NT2/D1 (cell line): Measurements from ENCODE around the gene TGM5.
"Not testable (repeated sequence)": the region's sequence is repeated elsewhere in the genome, so short reads cannot be mapped to it uniquely, and the experiment has no call there.

Source experiments
- DNase-seq: peaks from one replicate; pipeline ENCODE4 v3.0.0-alpha.2; 2011; ENCODE audit warnings: low read depth, low spot score
- H3K27me3 ChIP-seq: 2 replicates; pipeline ENCODE4 v1.6.0; 2011; ENCODE audit warnings: mild to moderate bottlenecking; ENCODE audit not compliant: insufficient read length, insufficient read depth
- H3K36me3 ChIP-seq: 2 replicates; pipeline ENCODE4 v1.6.1; 2011; ENCODE audit warnings: mild to moderate bottlenecking, low read length, mixed read lengths; ENCODE audit not compliant: insufficient read depth, insufficient read length
- H3K4me1 ChIP-seq: 2 replicates; pipeline ENCODE4 v1.5.1; 2011; ENCODE audit not compliant: insufficient read depth, insufficient read length
- H3K4me3 ChIP-seq: 2 replicates; pipeline ENCODE4 v1.5.1; 2011; ENCODE audit warnings: low read depth; ENCODE audit not compliant: insufficient read length
- H3K9ac ChIP-seq: 2 replicates; pipeline ENCODE4 v1.6.0; 2011; ENCODE audit warnings: low read depth; ENCODE audit not compliant: insufficient read length
- H3K9me3 ChIP-seq: 2 replicates; pipeline ENCODE4 v1.5.1; 2011; ENCODE audit warnings: mild to moderate bottlenecking, low read length; ENCODE audit not compliant: insufficient read depth
- SUZ12 ChIP-seq: IDR thresholded peaks from 2 replicates; pipeline ENCODE4 v1.6.1; 2011; ENCODE audit not compliant: insufficient read length, insufficient read depth; ENCODE audit errors: extremely low read depth
- YY1 ChIP-seq: IDR thresholded peaks from 2 replicates; pipeline ENCODE4 v1.6.1; 2011; ENCODE audit not compliant: insufficient read length, insufficient read depth
- ZNF274 ChIP-seq: IDR thresholded peaks from 2 replicates; pipeline ENCODE4 v1.6.1; 2011; ENCODE audit warnings: mild to moderate bottlenecking, low read depth, low read length

TGM5 gene

GRCh38 chr15:43232289-43232874 is 34.3 kb downstream of the TGM5 start:
- no peak for DNase-seq
- Histone ChIP-seq H3K27me3 (no peaks in the 10 kb centered on the region), H3K36me3 (no peaks in the 10 kb centered on the region), H3K4me3 (no peak overlapping the region), H3K4me1 (no peaks in the 10 kb centered on the region), H3K9ac (no peak overlapping the region), H3K9me3 (no peaks in the 10 kb centered on the region)
- TF ChIP-seq ZNF274 (no peak), YY1 (no peak), SUZ12 (no peak)

GRCh38 chr15:43230640-43231115 is 36.0 kb downstream of the TGM5 start:
- DNase-seq = no peak
- Histone ChIP-seq H3K9me3 (no peaks in the 10 kb centered on the region), H3K36me3 (no peaks in the 10 kb centered on the region), H3K27me3 (no peaks in the 10 kb centered on the region), H3K4me1 (no peaks in the 10 kb centered on the region), H3K9ac (no peak overlapping the region), H3K4me3 (no peak overlapping the region)
- no peak for TF ChIP-seq ZNF274
- no peak for TF ChIP-seq SUZ12
- no peak for TF ChIP-seq YY1

DNA sequence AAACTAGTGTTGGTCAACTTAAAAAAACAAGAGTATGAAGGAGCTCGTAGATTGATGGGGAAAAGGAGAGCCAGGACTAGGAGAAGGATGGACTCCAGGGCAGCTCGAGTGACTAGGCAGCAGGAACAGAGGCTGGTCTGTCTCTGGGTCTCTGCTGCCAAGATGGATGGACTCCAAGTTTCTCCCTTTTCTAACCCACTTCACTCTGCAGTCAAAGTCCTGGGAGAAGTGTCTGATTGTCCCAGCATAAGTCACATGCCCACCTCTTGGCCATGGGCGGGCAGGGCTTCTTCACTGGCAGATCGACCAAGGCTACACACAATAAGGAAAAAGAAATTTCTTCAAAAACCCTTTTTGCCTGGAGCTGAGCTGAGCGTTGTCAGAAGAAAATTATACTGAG is 36.8 kb downstream of the TGM5 start:
- no peak for TF ChIP-seq SUZ12
- no peak for TF ChIP-seq ZNF274
- no peak for TF ChIP-seq YY1
- Histone ChIP-seq H3K36me3 (no peaks in the 10 kb centered on the region), H3K27me3 (no peaks in the 10 kb centered on the region), H3K4me1 (no peaks in the 10 kb centered on the region), H3K9me3 (no peaks in the 10 kb centered on the region), H3K9ac (no peak overlapping the region), H3K4me3 (no peak overlapping the region)
- no peak for DNase-seq

- no peaks in the 10 kb centered on the region for H3K9me3 ChIP-seq
- TF ChIP-seq ZNF274 (no peak), SUZ12 (no peak)
- no peak overlapping the region for H3K4me3 ChIP-seq
- H3K4me1 ChIP-seq = no peaks in the 10 kb centered on the region
- DNase-seq = no peak
- no peak overlapping the region for H3K9ac ChIP-seq
- H3K27me3 ChIP-seq = no peaks in the 10 kb centered on the region
- no peaks in the 10 kb centered on the region for H3K36me3 ChIP-seq
These were observed 40.1 kb downstream of the TGM5 start for GRCh38 chr15:43226436-43227305.

- not testable (repeated sequence) for H3K9ac ChIP-seq, H3K27me3 ChIP-seq, H3K9me3 ChIP-seq, H3K4me3 ChIP-seq, DNase-seq, H3K4me1 ChIP-seq, H3K36me3 ChIP-seq
These were observed 40.8 kb downstream of the TGM5 start for GRCh38 chr15:43225950-43226255.

- Histone ChIP-seq H3K4me3 (no peak overlapping the region), H3K36me3 (no peaks in the 10 kb centered on the region), H3K27me3 (no peaks in the 10 kb centered on the region), H3K9me3 (no peaks in the 10 kb centered on the region), H3K9ac (no peak overlapping the region), H3K4me1 (no peaks in the 10 kb centered on the region)
- no peak for DNase-seq
- TF ChIP-seq YY1 (no peak), SUZ12 (no peak), ZNF274 (no peak)
These were observed 41.4 kb downstream of the TGM5 start for GRCh38 chr15:43225201-43225949.

- no peak for DNase-seq
- no peak overlapping the region for H3K4me3 ChIP-seq
- no peak overlapping the region for H3K9ac ChIP-seq
- TF ChIP-seq ZNF274 = no peak
- no peak for TF ChIP-seq SUZ12
- no peak for TF ChIP-seq YY1
- no peaks in the 10 kb centered on the region for H3K36me3 ChIP-seq
- no peaks in the 10 kb centered on the region for H3K27me3 ChIP-seq
- H3K4me1 ChIP-seq = no peaks in the 10 kb centered on the region
- no peaks in the 10 kb centered on the region for H3K9me3 ChIP-seq
These were observed 45.3 kb downstream of the TGM5 start for GRCh38 chr15:43221422-43221821.
